Measurements from ENCODE around the gene MYH10. TPM values are rescaled to one million over a fixed set of nuclear protein-coding genes. Genes with fewer than 3 reads are reported as not detected.
A peak's percentile ranks its signal among the peaks of the same experiment; 100 is the strongest.

The MYH10 gene
- total RNA-seq, 1 experiment from 2014 or later, result 251 TPM

GRCh38 chr17:8606401-8606800, 24.1 kb downstream of the MYH10 start:
- H3K36me3 Mint-ChIP-seq (ENCODE audit: insufficient read depth in 1 of 3, low read depth in 3 of 3), result peaks cover 7 to 27% (median 26%) of the 10 kb centered on the region in 3 experiments
- no peak overlapping the region for H3K4me2 ChIP-seq (ENCODE audit: insufficient read depth, insufficient read length, low read length)
- H3K23ac ChIP-seq (ENCODE audit: insufficient read length, low read depth, low read length), result no peak overlapping the region
- H2AK5ac ChIP-seq (ENCODE audit: insufficient read length, low read length), result no peak overlapping the region
- H2BK12ac ChIP-seq (ENCODE audit: insufficient read length, low read depth, low read length), result no peak overlapping the region
- no peaks in the 10 kb centered on the region for H3K23me2 ChIP-seq (ENCODE audit: insufficient read length, low read depth, low read length, poor library complexity, severe bottlenecking)
- no peak overlapping the region for H3K18ac ChIP-seq (ENCODE audit: insufficient read length, low read depth, low read length)
- peaks cover 36% of the 10 kb centered on the region; the same call in 1 of the 2 replicates for H3K79me2 ChIP-seq (ENCODE audit: insufficient read depth, low read length)
- H3K9me3 Mint-ChIP-seq, result peaks cover 0 to 1% of the 10 kb centered on the region in 2 experiments; a peak in 2 of 5 replicates
- no peak overlapping the region for H4K91ac ChIP-seq (ENCODE audit: insufficient read length, low read depth, low read length)
- no peak overlapping the region for H2AFZ ChIP-seq (ENCODE audit: low read length)
- H2BK15ac ChIP-seq (ENCODE audit: low read depth, low read length), result no peak overlapping the region
- no peaks in the 10 kb centered on the region for H4K20me1 ChIP-seq (ENCODE audit: control insufficient read depth, insufficient read depth, insufficient read length)
- no peak overlapping the region for H2BK120ac ChIP-seq (ENCODE audit: low read depth, low read length, poor library complexity, severe bottlenecking)
- H3K4ac ChIP-seq (ENCODE audit: low read depth, low read length), result no peak overlapping the region
- no peak for TF ChIP-seq CTCF (conservative IDR thresholded peaks at IDR 0.05)
- no peak for DNase-seq
- H4K8ac ChIP-seq (replicated peaks; ENCODE audit: insufficient read length, low read depth, low read length), result no peak overlapping the region
- no peak overlapping the region for H4K5ac ChIP-seq (ENCODE audit: insufficient read length, low read depth, low read length)
- H3K27me3 ChIP-seq (ENCODE audit: insufficient read depth, low read length), result no peaks in the 10 kb centered on the region
- H3T11ph ChIP-seq (ENCODE audit: low read length), result no peak overlapping the region
- H3K79me1 ChIP-seq (ENCODE audit: insufficient read depth, low read depth, low read length, poor library complexity, severe bottlenecking), result peaks cover 17% of the 10 kb centered on the region
- H3K56ac ChIP-seq (ENCODE audit: insufficient read length, low read depth, low read length), result no peak overlapping the region
- WGBS (ENCODE audit: extremely low coverage, insufficient read length, low lambda C conversion rate), result no CpG with 5 or more reads among the region's 3 CpGs
- H3K27me3 Mint-ChIP-seq (ENCODE audit: low read depth), result no peaks in the 10 kb centered on the region
- H3K27ac ChIP-seq (ENCODE audit: insufficient read length, low read depth, low read length), result no peak overlapping the region
- H3K4me3 Mint-ChIP-seq, result no peak overlapping the region
- no peak overlapping the region; the same call in 1 of the 2 replicates for H3K14ac ChIP-seq (ENCODE audit: insufficient read depth, low read length)
- no peak overlapping the region for H2BK20ac ChIP-seq (ENCODE audit: low read depth, low read length, poor library complexity, severe bottlenecking)
- peak overlapping the region; percentile 15 to 31 (median 28); a peak in 5 of 7 replicates for H3K27ac Mint-ChIP-seq
- no peaks in the 10 kb centered on the region for H3K9me3 ChIP-seq (ENCODE audit: control insufficient read depth, low read depth, low read length)
- no peak overlapping the region for H2BK5ac ChIP-seq (ENCODE audit: insufficient read length, low read length)
- H3K4me1 ChIP-seq (ENCODE audit: insufficient read depth, low read length), result peaks cover 3% of the 10 kb centered on the region; the same call in 1 of the 2 replicates
- H3K4me1 Mint-ChIP-seq, result peaks cover 45 to 51% of the 10 kb centered on the region in 2 experiments
- no peak overlapping the region for H3K9ac ChIP-seq (ENCODE audit: extremely low read depth, insufficient read length, low read length)
